GM12878 (cell line): ENCODE measurements around the gene UNC5B. TPM values are rescaled to one million over a fixed set of nuclear protein-coding genes. Genes with fewer than 3 reads are reported as not detected.

Source experiments
- ATAC-seq: fragments of 200-7000 bp; cut with Tn5 transposase; 3 replicates; pipeline ENCODE4 v1.9.1; 2020; ENCODE audit warnings: mild to moderate bottlenecking, moderate library complexity
- BruUV-seq: library from RNA; stranded (reverse); fragments of 400-500 nt; replicated peaks from 2 replicates; lab custom pipeline; 2021; lab: Mats Ljungman, UMichigan
- CTCF ChIA-PET: fragments of 300-600 bp; sonication (Branson Sonifier 250); formaldehyde crosslinking; extraction: SDS; loops from one replicate; lab custom pipeline; 2021; ENCODE audit warnings: inconsistent platforms; lab: Yijun Ruan, JAX
- POLR2A ChIA-PET: fragments of 350-600 bp; formaldehyde crosslinking; extraction: SDS; loops from one replicate; lab custom pipeline; 2021; ENCODE audit warnings: inconsistent platforms; lab: Charles Lee
- RAD21 ChIA-PET: fragments of 300-600 bp; sonication (Branson Sonifier 250); formaldehyde crosslinking; loops from one replicate; lab custom pipeline; 2023; ENCODE audit warnings: antibody characterized with exemption; ENCODE audit not compliant: unreplicated experiment; lab: Charles Lee
- SMC1A ChIA-PET: fragments of 300-600 bp; sonication (Branson Sonifier 250); formaldehyde crosslinking; loops from one replicate; lab custom pipeline; 2023; ENCODE audit not compliant: unreplicated experiment, uncharacterized antibody; lab: Charles Lee
- DNase-seq: peaks from one replicate; pipeline ENCODE4 v3.0.0-alpha.2; 2011; ENCODE audit warnings: low read depth, low spot score
- FAIRE-seq: peaks from 3 replicates; lab custom pipeline; 2011; peaks lifted over from hg19 to GRCh38; lab: Jason Lieb, UNC
- H2AFZ ChIP-seq: 2 replicates; pipeline ENCODE4 v1.6.0; 2011; ENCODE audit warnings: low read depth, low read length, control low read depth; ENCODE audit not compliant: control insufficient read depth
- H3K27ac ChIP-seq: 2 replicates; pipeline ENCODE4 v1.5.1; 2011; ENCODE audit warnings: control low read depth; ENCODE audit not compliant: control insufficient read depth, insufficient read depth
- H3K27me3 ChIP-seq, 2 experiments: replicated peaks in 1 of 2; 2 replicates each; pipeline versions ENCODE4 v1.6.0 to v1.6.1; 2011; ENCODE audit warnings: low read length in 1 of 2; ENCODE audit not compliant: control insufficient read depth in 2 of 2, insufficient read depth in 2 of 2
- H3K36me3 ChIP-seq, 2 experiments: 2 replicates each; pipeline ENCODE4 v1.5.1; 2011; ENCODE audit warnings: low read length in 1 of 2; ENCODE audit not compliant: control insufficient read depth in 2 of 2, insufficient read depth in 2 of 2
- H3K4me1 ChIP-seq: 2 replicates; pipeline ENCODE4 v1.6.1; 2011; ENCODE audit warnings: mild to moderate bottlenecking, low read length, moderate library complexity, mixed read lengths; ENCODE audit not compliant: control insufficient read depth, insufficient read depth
- H3K4me2 ChIP-seq: 2 replicates; pipeline ENCODE4 v1.6.0; 2011; ENCODE audit warnings: control low read depth; ENCODE audit not compliant: control insufficient read depth, insufficient read depth
- H3K4me3 ChIP-seq: fragments of 200-600 bp; sonication (generic); 2 replicates; pipeline ENCODE4 v1.5.1; 2016
- H3K79me2 ChIP-seq: 2 replicates; pipeline ENCODE4 v1.6.0; 2011; ENCODE audit warnings: low read length; ENCODE audit not compliant: control insufficient read depth, insufficient read depth
- H3K9ac ChIP-seq: 2 replicates; pipeline ENCODE4 v1.8.0; 2011; ENCODE audit warnings: low read length, control low read depth, mixed read lengths; ENCODE audit not compliant: control insufficient read depth, insufficient read depth
- H3K9me3 ChIP-seq: replicated peaks from 3 replicates; pipeline ENCODE4 v1.5.1; 2011; ENCODE audit warnings: mild to moderate bottlenecking, low read length; ENCODE audit not compliant: control insufficient read depth, insufficient read depth
- H4K20me1 ChIP-seq: 2 replicates; pipeline ENCODE4 v1.6.0; 2011; ENCODE audit not compliant: control insufficient read depth, insufficient read depth
- BMI1 ChIP-seq: fragments of 450-650 bp; IDR thresholded peaks from 2 replicates; pipeline ENCODE4 v1.6.1; 2016; ENCODE audit warnings: mild to moderate bottlenecking, moderate library complexity, borderline replicate concordance
- BRCA1 ChIP-seq: IDR thresholded peaks from 2 replicates; pipeline ENCODE4 v1.6.1; 2011; ENCODE audit warnings: low read depth, low read length, improper control_type of control experiment
- NKRF ChIP-seq: fragments of 450-650 bp; conservative IDR thresholded peaks from 2 replicates; pipeline ENCODE4 v1.6.1; 2017; ENCODE audit warnings: mild to moderate bottlenecking, moderate library complexity
- RELA ChIP-seq: fragments of 450-650 bp; IDR thresholded peaks from 2 replicates; pipeline ENCODE4 v1.8.0; 2014; ENCODE audit warnings: borderline replicate concordance; ENCODE audit not compliant: partially characterized antibody
- ZNF384 ChIP-seq: IDR thresholded peaks from 2 replicates; pipeline ENCODE4 v1.6.1; 2012; ENCODE audit warnings: low read depth, mild to moderate bottlenecking, low read length, improper control_type of control experiment, borderline replicate concordance
- ZNF622 ChIP-seq: fragments of 450-650 bp; IDR thresholded peaks from 2 replicates; pipeline ENCODE4 v1.6.1; 2017; ENCODE audit warnings: mild to moderate bottlenecking, inconsistent platforms
- WGBS: methylation state at CpG from one replicate; pipeline ENCODE4 v1.1.6; 2016; ENCODE audit warnings: low lambda C conversion rate; ENCODE audit not compliant: insufficient replicate concordance, insufficient coverage; ENCODE audit errors: missing lambda C conversion rate; 5-methylcytosine and 5-hydroxymethylcytosine counted together
- in situ Hi-C: fragments of 300-500 bp; cut with MboI; formaldehyde crosslinking; loops from 9 replicates; pipeline ENCODE4 v1.14.3; 2018; ENCODE audit warnings: mixed read lengths
- intact Hi-C: fragments of 100-400 bp; cut with micrococcal nuclease; formaldehyde crosslinking; loops from one replicate; pipeline ENCODE4 v1.14.2; 2022; ENCODE audit not compliant: unreplicated experiment
- polyA plus RNA-seq, 11 experiments: library from polyadenylated mRNA; depleted of rRNA in 4 of 11; unstranded in 6 of 11; stranded (reverse) in 5 of 11; fragments of >200 nt; fragmentation: Nextera tagmentation in 4 of 11; fragmentation: Illumina TruSeq in 1 of 11; extraction: Ambion mirVana in 4 of 11; extraction: Trizol in 1 of 11; gene quantifications; 1 replicate in 1 of 11; 2 replicates in 10 of 11; pipeline versions ENCODE4 v1.2.1 to v1.2.3, GENCODE V29; 2011 to 2016; ENCODE audit warnings: inconsistent platforms in 2 of 11, missing spikeins in 2 of 11, low read depth in 1 of 11
- total RNA-seq, 4 experiments: library from RNA; depleted of rRNA in 3 of 4; stranded (reverse); fragments of >200 nt in 3 of 4; fragmentation: Illumina TruSeq in 1 of 4; extraction: Trizol in 1 of 4; gene quantifications; 2 replicates each; pipeline versions ENCODE4 v1.2.1 to v1.2.3, GENCODE V29; 2013 to 2021
- TF ChIP-seq, protein P1 (sequence below): IDR thresholded peaks from 2 replicates; pipeline ENCODE4 v1.6.1; 2012; ENCODE audit warnings: low read depth, low read length, improper control_type of control experiment

Gene UNC5B
- total and polyA plus RNA-seq, 10 of the 15 experiments (the other 5 are each of a cell fraction or from before 2014, with no cell fraction given): 0.03 to 0.08 TPM; not detected in 8

DNA sequence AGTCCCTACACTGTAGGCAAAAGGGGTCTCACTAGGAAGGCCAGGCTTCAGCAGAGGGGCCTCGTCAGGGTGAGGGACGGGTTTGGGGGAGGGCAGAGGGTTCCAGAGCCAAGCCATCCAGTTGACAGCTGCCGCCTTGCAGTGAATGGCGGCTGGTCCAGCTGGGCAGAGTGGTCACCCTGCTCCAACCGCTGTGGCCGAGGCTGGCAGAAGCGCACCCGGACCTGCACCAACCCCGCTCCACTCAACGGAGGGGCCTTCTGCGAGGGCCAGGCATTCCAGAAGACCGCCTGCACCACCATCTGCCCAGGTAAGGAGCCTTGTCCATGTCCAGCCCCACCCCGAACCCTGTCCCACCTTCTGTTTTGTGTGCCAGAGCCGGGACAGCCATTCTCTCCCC, 75.1 kb downstream of the UNC5B start:
- ChIA-PET SMC1A (no interaction called here), POLR2A (no interaction called here), RAD21 (no interaction called here), CTCF (no interaction called here)
- FAIRE-seq (no peak), DNase-seq (no peak), ATAC-seq (no peak)
- intact Hi-C loops: no loop called here
- WGBS: 27% methylated on average over 14 of the region's 14 CpGs
- no peak overlapping the region for H2AFZ ChIP-seq
- BruUV-seq: no TSS peak
- H3K4me3 ChIP-seq: no peak overlapping the region
- TF ChIP-seq ZNF384 (no peak), ZNF622 (no peak), NKRF (no peak), BMI1 (no peak), RELA (no peak), BRCA1 (no peak)
- TF ChIP-seq, protein P1, sequence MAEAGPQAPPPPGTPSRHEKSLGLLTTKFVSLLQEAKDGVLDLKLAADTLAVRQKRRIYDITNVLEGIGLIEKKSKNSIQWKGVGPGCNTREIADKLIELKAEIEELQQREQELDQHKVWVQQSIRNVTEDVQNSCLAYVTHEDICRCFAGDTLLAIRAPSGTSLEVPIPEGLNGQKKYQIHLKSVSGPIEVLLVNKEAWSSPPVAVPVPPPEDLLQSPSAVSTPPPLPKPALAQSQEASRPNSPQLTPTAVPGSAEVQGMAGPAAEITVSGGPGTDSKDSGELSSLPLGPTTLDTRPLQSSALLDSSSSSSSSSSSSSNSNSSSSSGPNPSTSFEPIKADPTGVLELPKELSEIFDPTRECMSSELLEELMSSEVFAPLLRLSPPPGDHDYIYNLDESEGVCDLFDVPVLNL: no peak
- no peaks in the 10 kb centered on the region for H3K79me2 ChIP-seq
- no peak overlapping the region for H3K9ac ChIP-seq
- no peak overlapping the region for H3K4me2 ChIP-seq
- in situ Hi-C loops: loop anchor here (5.0 kb wide), 1 partner anchor 365 kb away; no protein-coding TSS in a partner anchor
- H3K36me3 ChIP-seq: no peaks in the 10 kb centered on the region
- H3K27ac ChIP-seq: no peak overlapping the region
- no peaks in the 10 kb centered on the region; the same call in 2 of the 3 replicates for H3K9me3 ChIP-seq
- H3K27me3 ChIP-seq: peaks cover 0 to 2% of the 10 kb centered on the region in 2 experiments; a peak in 1 of 4 replicates
- no peaks in the 10 kb centered on the region for H4K20me1 ChIP-seq
- no peaks in the 10 kb centered on the region for H3K4me1 ChIP-seq
